GM18951 (cell line): ENCODE measurements around the gene DBN1.

Source experiments
- POLR2A ChIP-seq: IDR thresholded peaks from 4 replicates; pipeline ENCODE4 v1.6.1; 2011; ENCODE audit warnings: mild to moderate bottlenecking; ENCODE audit not compliant: insufficient read length, insufficient read depth; ENCODE audit errors: extremely low read depth
- in situ Hi-C: fragments of 300-500 bp; cut with MboI; formaldehyde crosslinking; loops from one replicate; pipeline ENCODE4 v1.12.0; 2022; ENCODE audit warnings: low sequenced_read_pairs, mixed read lengths, inconsistent platforms; ENCODE audit not compliant: unreplicated experiment

The DBN1 gene

GRCh38 chr5:177448244-177448950 is 25.0 kb downstream of the DBN1 start:
- in situ Hi-C loops = no loop called here
- TF ChIP-seq POLR2A = no peak

GRCh38 chr5:177447611-177448243 is 25.7 kb downstream of the DBN1 start:
- peak; percentile 17 for TF ChIP-seq POLR2A
- in situ Hi-C loops = no loop called here

GRCh38 chr5:177447066-177447610 is 26.3 kb downstream of the DBN1 start:
- TF ChIP-seq POLR2A = no peak
- in situ Hi-C loops = no loop called here

GRCh38 chr5:177446200-177447065 is 27.0 kb downstream of the DBN1 start, which contains the start of gene PRR7:
Gene PRR7, plus strand, starts transcription at chr5:177446814. Its CDS starts 8,254 bp downstream, at chr5:177455068.
- TF ChIP-seq POLR2A = peak; percentile 64
- in situ Hi-C loops = no loop called here

GRCh38 chr5:177445917-177446199 is 27.6 kb downstream of the DBN1 start:
- no peak for TF ChIP-seq POLR2A
- in situ Hi-C loops = no loop called here

- no peak for TF ChIP-seq POLR2A
- in situ Hi-C loops = no loop called here
These were observed 28.1 kb downstream of the DBN1 start for GRCh38 chr5:177445052-177445916.

GRCh38 chr5:177444106-177445051 is 29.1 kb downstream of the DBN1 start:
- peak; percentile 24 for TF ChIP-seq POLR2A
- in situ Hi-C loops = no loop called here

- in situ Hi-C loops = no loop called here
- TF ChIP-seq POLR2A = peak; percentile 11
These were observed 30.1 kb downstream of the DBN1 start for GRCh38 chr5:177443144-177443983.

GRCh38 chr5:177442066-177442826 is 31.2 kb downstream of the DBN1 start:
- no peak for TF ChIP-seq POLR2A
- in situ Hi-C loops = no loop called here
